NCI-H748 (cell line): ENCODE data around the gene MYH11.
"Not testable (repeated sequence)": the region's sequence is repeated elsewhere in the genome, so short reads cannot be mapped to it uniquely, and the experiment has no call there.

Source experiments
- DNase-seq: peaks from one replicate; lab custom pipeline; 2025; ENCODE audit not compliant: unreplicated experiment; lab: John Stamatoyannopoulos, UW

MYH11 gene

GRCh38 chr16:15682105-15682570 lies 174.7 kb downstream of the MYH11 start:
- DNase-seq = no peak

- no peak for DNase-seq
Observed at GRCh38 chr16:15677447-15677846, 179.4 kb downstream of the MYH11 start.

GRCh38 chr16:15676506-15676905 lies 180.3 kb downstream of the MYH11 start:
- no peak for DNase-seq

GRCh38 chr16:15674571-15674970 lies 182.3 kb downstream of the MYH11 start:
- no peak for DNase-seq

- DNase-seq = peak; percentile 69
Observed at GRCh38 chr16:15672514-15673167, 184.2 kb downstream of the MYH11 start.

GRCh38 chr16:15672127-15672513 lies 184.7 kb downstream of the MYH11 start:
- DNase-seq = not testable (repeated sequence)

- peak; percentile 29 for DNase-seq
Observed at GRCh38 chr16:15671530-15672117, 185.2 kb downstream of the MYH11 start.

GRCh38 chr16:15667091-15667742 lies 189.6 kb downstream of the MYH11 start:
- DNase-seq = no peak

- DNase-seq = no peak
Observed at GRCh38 chr16:15665107-15665506, 191.7 kb downstream of the MYH11 start.

GRCh38 chr16:15660203-15660601 lies 196.6 kb downstream of the MYH11 start:
- DNase-seq = no peak

- no peak for DNase-seq
Observed at GRCh38 chr16:15658556-15658955, 198.3 kb downstream of the MYH11 start.

- no peak for DNase-seq
Observed at GRCh38 chr16:15658149-15658548, 198.7 kb downstream of the MYH11 start.

- DNase-seq = not testable (repeated sequence)
Observed at GRCh38 chr16:15655561-15655960, 201.3 kb downstream of the MYH11 start.

GRCh38 chr16:15654591-15654990 lies 202.2 kb downstream of the MYH11 start:
- no peak for DNase-seq

- DNase-seq = peak; percentile 28
Observed at GRCh38 chr16:15653227-15653626, 203.6 kb downstream of the MYH11 start.
